GM12892 (cell line): ENCODE results near the gene FAM180B.
A peak's percentile ranks its signal among the peaks of the same experiment; 100 is the strongest.
"Not testable (repeated sequence)": the region's sequence is repeated elsewhere in the genome, so short reads cannot be mapped to it uniquely, and the experiment has no call there.

Experiments used
- DNase-seq: peaks from one replicate; pipeline ENCODE4 v3.0.0; 2011; ENCODE audit not compliant: insufficient read length
- FAIRE-seq: peaks from 2 replicates; lab custom pipeline; 2011; peaks lifted over from hg19 to GRCh38; lab: Jason Lieb, UNC
- POLR2A ChIP-seq: IDR thresholded peaks from 2 replicates; pipeline ENCODE4 v1.6.1; 2011; ENCODE audit warnings: low read depth, low read length, control low read depth
- POLR2AphosphoS5 ChIP-seq: IDR thresholded peaks from 2 replicates; pipeline ENCODE4 v1.6.1; 2011; ENCODE audit warnings: low read depth, low read length, control low read depth
- TAF1 ChIP-seq: IDR thresholded peaks from 2 replicates; pipeline ENCODE4 v1.6.1; 2011; ENCODE audit warnings: low read depth, mild to moderate bottlenecking, control low read depth, low read length, borderline replicate concordance

FAM180B gene

GRCh38 chr11:47552566-47553405, 33.7 kb upstream of the FAM180B start, which contains the start of gene CELF1:
TSS of gene CELF1 (minus strand) at chr11:47553132. CDS start at chr11:47499523, 53,609 bp downstream.
- peak; percentile 86 for DNase-seq
- peak; percentile 97 for FAIRE-seq
- peak; percentile 47; the same call in 1 of the 2 replicates for TF ChIP-seq TAF1
- no peak; the same call in none of the 2 replicates for TF ChIP-seq POLR2AphosphoS5
- peak; percentile 71; the same call in 1 of the 2 replicates for TF ChIP-seq POLR2A

GRCh38 chr11:47553406-47553743, 33.1 kb upstream of the FAM180B start:
- FAIRE-seq (no peak), DNase-seq (no peak)
- TF ChIP-seq POLR2A (no peak), POLR2AphosphoS5 (no peak), TAF1 (no peak)

GRCh38 chr11:47557004-47557403, 29.5 kb upstream of the FAM180B start:
- not testable (repeated sequence) for DNase-seq, FAIRE-seq

- FAIRE-seq (no peak), DNase-seq (no peak)
- TF ChIP-seq POLR2A, result no peak
- TF ChIP-seq POLR2AphosphoS5, result no peak
- TF ChIP-seq TAF1, result no peak
These were observed 27.8 kb upstream of the FAM180B start for GRCh38 chr11:47558695-47559094.

- TF ChIP-seq POLR2AphosphoS5 (no peak), POLR2A (no peak), TAF1 (no peak)
- FAIRE-seq (no peak), DNase-seq (no peak)
These were observed 26.1 kb upstream of the FAM180B start for GRCh38 chr11:47560426-47560825.

- not testable (repeated sequence) for DNase-seq
These were observed 24.1 kb upstream of the FAM180B start for GRCh38 chr11:47562393-47562792.

GRCh38 chr11:47564366-47564765, 22.1 kb upstream of the FAM180B start:
- not testable (repeated sequence) for FAIRE-seq, DNase-seq

More at GRCh38 chr11:47562393-47562792, 24.1 kb upstream of the FAM180B start:
- not testable (repeated sequence) for FAIRE-seq

- TF ChIP-seq POLR2AphosphoS5 (no peak), TAF1 (no peak), POLR2A (no peak)
- no peak for DNase-seq
- no peak for FAIRE-seq
These were observed 21.5 kb upstream of the FAM180B start for GRCh38 chr11:47564933-47565339.

GRCh38 chr11:47565340-47566148, 20.9 kb upstream of the FAM180B start, which contains the start of gene PTPMT1:
TSS of gene PTPMT1 (plus strand) at chr11:47565599. CDS start at chr11:47565623, 24 bp downstream.
- DNase-seq (peak; percentile 66), FAIRE-seq (peak; percentile 83)
- TF ChIP-seq POLR2A (peak; percentile 96), POLR2AphosphoS5 (peak; percentile 68), TAF1 (peak; percentile 61; the same call in 1 of the 2 replicates)

GRCh38 chr11:47566149-47566698, 20.3 kb upstream of the FAM180B start:
- DNase-seq (no peak), FAIRE-seq (peak; percentile 30)
- no peak for TF ChIP-seq TAF1
- TF ChIP-seq POLR2A, result no peak
- TF ChIP-seq POLR2AphosphoS5, result no peak

- TF ChIP-seq POLR2A (no peak), TAF1 (no peak), POLR2AphosphoS5 (no peak)
- FAIRE-seq, result no peak
- no peak for DNase-seq
These were observed 16.8 kb upstream of the FAM180B start for GRCh38 chr11:47569646-47570045.
